ENCODE data around the gene BRPF3. TPM values are rescaled to one million over a fixed set of nuclear protein-coding genes. Genes with fewer than 3 reads are reported as not detected.

BRPF3 gene
- total and polyA plus RNA-seq, 10 of the 15 experiments (the other 5 are each of a cell fraction or from before 2014, with no cell fraction given): 2.3 to 16.1 (median 6.7) TPM

- TF ChIP-seq RELA (IDR thresholded peaks at IDR 0.05; ENCODE audit: borderline replicate concordance, partially characterized antibody): peak; percentile 58
- no peak for TF ChIP-seq HDGF (IDR thresholded peaks at IDR 0.05)
- no peak for TF ChIP-seq SIN3A (IDR thresholded peaks at IDR 0.05; ENCODE audit: low read depth, low read length)
- TF ChIP-seq ZSCAN29 (IDR thresholded peaks at IDR 0.05): 0 out of 2 replicates have a peak, but pooled peaks have one; percentile 19
- 0 out of 2 replicates have a peak, but pooled peaks have one; percentile 49 for TF ChIP-seq NKRF (conservative IDR thresholded peaks at IDR 0.05)
- peak; percentile 19; the same call in 1 of the 2 replicates for TF ChIP-seq MXI1 (IDR thresholded peaks at IDR 0.05; ENCODE audit: low read depth, low read length)
- no peak for TF ChIP-seq CEBPB (IDR thresholded peaks at IDR 0.05; ENCODE audit: borderline replicate concordance in 1 of 2, low read depth in 2 of 2, low read length in 2 of 2)
- TF ChIP-seq BHLHE40 (IDR thresholded peaks at IDR 0.05; ENCODE audit: borderline replicate concordance in 1 of 2, low read depth in 2 of 2, low read length in 1 of 2): peak; percentile 32 to 76; a peak in 2 of 4 replicates
- no peak for TF ChIP-seq ZNF384 (IDR thresholded peaks at IDR 0.05; ENCODE audit: borderline replicate concordance, low read depth, low read length)
- 0 out of 4 replicates have a peak, but pooled peaks of 1 of the 2 experiments have one; percentile 4 for TF ChIP-seq SRF (IDR thresholded peaks at IDR 0.05; ENCODE audit: low read depth in 2 of 2, low read length in 2 of 2)
- TF ChIP-seq RCOR1 (conservative IDR thresholded peaks at IDR 0.05; ENCODE audit: low read depth, low read length): no peak
- no peak for TF ChIP-seq TCF7 (IDR thresholded peaks at IDR 0.05; ENCODE audit: borderline replicate concordance)
- TF ChIP-seq KLF5 (IDR thresholded peaks at IDR 0.05; ENCODE audit: partially characterized antibody): no peak
- TF ChIP-seq POLR2AphosphoS5 (IDR thresholded peaks at IDR 0.05; ENCODE audit: low read length): peak; percentile 44; the same call in 1 of the 2 replicates
- peak; percentile 47; the same call in 1 of the 2 replicates for TF ChIP-seq YY1 (IDR thresholded peaks at IDR 0.05; ENCODE audit: low read depth, low read length)
- TF ChIP-seq, protein P1, sequence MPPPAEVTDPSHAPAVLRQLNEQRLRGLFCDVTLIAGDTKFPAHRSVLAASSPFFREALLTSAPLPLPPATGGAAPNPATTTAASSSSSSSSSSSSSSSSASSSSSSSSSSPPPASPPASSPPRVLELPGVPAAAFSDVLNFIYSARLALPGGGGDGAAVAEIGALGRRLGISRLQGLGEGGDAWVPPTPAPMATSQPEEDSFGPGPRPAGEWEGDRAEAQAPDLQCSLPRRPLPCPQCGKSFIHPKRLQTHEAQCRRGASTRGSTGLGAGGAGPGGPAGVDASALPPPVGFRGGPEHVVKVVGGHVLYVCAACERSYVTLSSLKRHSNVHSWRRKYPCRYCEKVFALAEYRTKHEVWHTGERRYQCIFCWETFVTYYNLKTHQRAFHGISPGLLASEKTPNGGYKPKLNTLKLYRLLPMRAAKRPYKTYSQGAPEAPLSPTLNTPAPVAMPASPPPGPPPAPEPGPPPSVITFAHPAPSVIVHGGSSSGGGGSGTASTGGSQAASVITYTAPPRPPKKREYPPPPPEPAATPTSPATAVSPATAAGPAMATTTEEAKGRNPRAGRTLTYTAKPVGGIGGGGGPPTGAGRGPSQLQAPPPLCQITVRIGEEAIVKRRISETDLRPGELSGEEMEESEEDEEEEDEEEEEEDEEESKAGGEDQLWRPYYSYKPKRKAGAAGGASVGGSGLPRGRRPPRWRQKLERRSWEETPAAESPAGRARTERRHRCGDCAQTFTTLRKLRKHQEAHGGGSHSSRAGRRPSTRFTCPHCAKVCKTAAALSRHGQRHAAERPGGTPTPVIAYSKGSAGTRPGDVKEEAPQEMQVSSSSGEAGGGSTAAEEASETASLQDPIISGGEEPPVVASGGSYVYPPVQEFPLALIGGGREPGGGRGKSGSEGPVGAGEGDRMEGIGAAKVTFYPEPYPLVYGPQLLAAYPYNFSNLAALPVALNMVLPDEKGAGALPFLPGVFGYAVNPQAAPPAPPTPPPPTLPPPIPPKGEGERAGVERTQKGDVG (CRISPR knock-in tag; IDR thresholded peaks at IDR 0.05): no peak
- TF ChIP-seq EGR1 (IDR thresholded peaks at IDR 0.05; ENCODE audit: borderline replicate concordance in 1 of 2, low read depth in 2 of 2, low read length in 2 of 2): peak in 1 of 2 experiments; percentile 38; a peak in 1 of 3 replicates
- TF ChIP-seq ZNF207 (IDR thresholded peaks at IDR 0.05; ENCODE audit: borderline replicate concordance): 0 out of 2 replicates have a peak, but pooled peaks have one; percentile 50
- peak; percentile 72; the same call in 1 of the 2 replicates for TF ChIP-seq STAT1 (conservative IDR thresholded peaks at IDR 0.05)
- TF ChIP-seq, protein P2, sequence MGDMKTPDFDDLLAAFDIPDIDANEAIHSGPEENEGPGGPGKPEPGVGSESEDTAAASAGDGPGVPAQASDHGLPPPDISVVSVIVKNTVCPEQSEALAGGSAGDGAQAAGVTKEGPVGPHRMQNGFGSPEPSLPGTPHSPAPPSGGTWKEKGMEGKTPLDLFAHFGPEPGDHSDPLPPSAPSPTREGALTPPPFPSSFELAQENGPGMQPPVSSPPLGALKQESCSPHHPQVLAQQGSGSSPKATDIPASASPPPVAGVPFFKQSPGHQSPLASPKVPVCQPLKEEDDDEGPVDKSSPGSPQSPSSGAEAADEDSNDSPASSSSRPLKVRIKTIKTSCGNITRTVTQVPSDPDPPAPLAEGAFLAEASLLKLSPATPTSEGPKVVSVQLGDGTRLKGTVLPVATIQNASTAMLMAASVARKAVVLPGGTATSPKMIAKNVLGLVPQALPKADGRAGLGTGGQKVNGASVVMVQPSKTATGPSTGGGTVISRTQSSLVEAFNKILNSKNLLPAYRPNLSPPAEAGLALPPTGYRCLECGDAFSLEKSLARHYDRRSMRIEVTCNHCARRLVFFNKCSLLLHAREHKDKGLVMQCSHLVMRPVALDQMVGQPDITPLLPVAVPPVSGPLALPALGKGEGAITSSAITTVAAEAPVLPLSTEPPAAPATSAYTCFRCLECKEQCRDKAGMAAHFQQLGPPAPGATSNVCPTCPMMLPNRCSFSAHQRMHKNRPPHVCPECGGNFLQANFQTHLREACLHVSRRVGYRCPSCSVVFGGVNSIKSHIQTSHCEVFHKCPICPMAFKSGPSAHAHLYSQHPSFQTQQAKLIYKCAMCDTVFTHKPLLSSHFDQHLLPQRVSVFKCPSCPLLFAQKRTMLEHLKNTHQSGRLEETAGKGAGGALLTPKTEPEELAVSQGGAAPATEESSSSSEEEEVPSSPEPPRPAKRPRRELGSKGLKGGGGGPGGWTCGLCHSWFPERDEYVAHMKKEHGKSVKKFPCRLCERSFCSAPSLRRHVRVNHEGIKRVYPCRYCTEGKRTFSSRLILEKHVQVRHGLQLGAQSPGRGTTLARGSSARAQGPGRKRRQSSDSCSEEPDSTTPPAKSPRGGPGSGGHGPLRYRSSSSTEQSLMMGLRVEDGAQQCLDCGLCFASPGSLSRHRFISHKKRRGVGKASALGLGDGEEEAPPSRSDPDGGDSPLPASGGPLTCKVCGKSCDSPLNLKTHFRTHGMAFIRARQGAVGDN (IDR thresholded peaks at IDR 0.05): peak; percentile 60; the same call in 1 of the 2 replicates
Measured at GRCh38 chr6:36196113-36196879, at the start of gene BRPF3 (continued).

Data from GM12878 (cell line).